GM18499 (cell line): ENCODE data around the gene CYP27A1.
"Not testable (repeated sequence)": the region's sequence is repeated elsewhere in the genome, so short reads cannot be mapped to it uniquely, and the experiment has no call there.

Experiments
- ATAC-seq: cut with Tn5 transposase; IDR thresholded peaks from one replicate; pipeline ENCODE4 v1.9.1; 2021; ENCODE audit warnings: moderate number of reproducible peaks; ENCODE audit not compliant: insufficient read depth, unreplicated experiment

Gene CYP27A1

GRCh38 chr2:218772759-218773158, 9.2 kb upstream of the CYP27A1 start:
- ATAC-seq: not testable (repeated sequence)

GRCh38 chr2:218773881-218774280, 8.1 kb upstream of the CYP27A1 start:
- no peak for ATAC-seq

GRCh38 chr2:218776488-218776887, 5.5 kb upstream of the CYP27A1 start:
- ATAC-seq: no peak

- ATAC-seq: no peak
Measured at GRCh38 chr2:218777276-218777990, 4.5 kb upstream of the CYP27A1 start.

GRCh38 chr2:218780046-218780445, 1.9 kb upstream of the CYP27A1 start:
- no peak for ATAC-seq

GRCh38 chr2:218780851-218781690, 876 bp upstream of the CYP27A1 start:
- ATAC-seq: no peak

- no peak for ATAC-seq
Measured at GRCh38 chr2:218782528-218782844, 539 bp downstream of the CYP27A1 start.

GRCh38 chr2:218783688-218784087, 1.7 kb downstream of the CYP27A1 start:
- no peak for ATAC-seq

GRCh38 chr2:218785103-218785502, 3.2 kb downstream of the CYP27A1 start:
- ATAC-seq: no peak

GRCh38 chr2:218786133-218786532, 4.2 kb downstream of the CYP27A1 start:
- no peak for ATAC-seq

- ATAC-seq: no peak
Measured at GRCh38 chr2:218788529-218789255, 6.7 kb downstream of the CYP27A1 start.

GRCh38 chr2:218792433-218792832, 10.5 kb downstream of the CYP27A1 start:
- no peak for ATAC-seq

GRCh38 chr2:218796691-218797090, 14.7 kb downstream of the CYP27A1 start:
- no peak for ATAC-seq

- ATAC-seq: no peak
Measured at GRCh38 chr2:218798767-218799504, 17.0 kb downstream of the CYP27A1 start.

- ATAC-seq: no peak
Measured at GRCh38 chr2:218799990-218800389, 18.0 kb downstream of the CYP27A1 start.

- ATAC-seq: no peak
Measured at GRCh38 chr2:218802386-218802994, 20.5 kb downstream of the CYP27A1 start.

- ATAC-seq: no peak
Measured at GRCh38 chr2:218804817-218805216, 22.9 kb downstream of the CYP27A1 start.

- no peak for ATAC-seq
Measured at GRCh38 chr2:218805627-218806026, 23.7 kb downstream of the CYP27A1 start.

GRCh38 chr2:218806346-218806978, 24.5 kb downstream of the CYP27A1 start:
- no peak for ATAC-seq

- no peak for ATAC-seq
Measured at GRCh38 chr2:218807626-218808025, 25.7 kb downstream of the CYP27A1 start.
